22Rv1 (cell line): ENCODE data around the gene RAP1GAP2.

Source experiments
- ZFX ChIP-seq: fragments of 450-650 bp; IDR thresholded peaks from 2 replicates; pipeline ENCODE4 v1.6.1; 2017; ENCODE audit warnings: antibody characterized with exemption, borderline replicate concordance
- TF ChIP-seq, protein P1 (sequence below): fragments of 450-650 bp; IDR thresholded peaks from 2 replicates; pipeline ENCODE4 v1.5.1; 2017; ENCODE audit warnings: mild to moderate bottlenecking

DNA sequence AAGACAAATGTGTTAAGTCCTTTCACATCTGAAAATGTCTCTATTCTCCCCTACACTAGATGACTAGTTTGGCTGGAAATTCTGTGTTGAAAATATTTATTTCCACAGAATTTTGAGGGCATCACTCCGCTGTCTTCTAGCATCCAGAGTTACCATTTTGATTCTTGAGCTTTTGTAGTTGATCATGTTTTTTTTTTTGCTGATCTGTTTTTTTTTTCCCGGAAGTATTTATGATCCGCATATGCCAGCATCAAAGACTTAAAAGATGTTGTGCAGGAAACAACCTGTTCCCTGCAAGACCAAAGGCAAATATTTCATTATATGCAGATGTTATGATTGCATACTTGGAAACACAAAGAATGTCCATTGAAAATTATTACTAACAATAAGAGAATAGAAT, 250.5 kb downstream of the RAP1GAP2 start:
- TF ChIP-seq, protein P1, sequence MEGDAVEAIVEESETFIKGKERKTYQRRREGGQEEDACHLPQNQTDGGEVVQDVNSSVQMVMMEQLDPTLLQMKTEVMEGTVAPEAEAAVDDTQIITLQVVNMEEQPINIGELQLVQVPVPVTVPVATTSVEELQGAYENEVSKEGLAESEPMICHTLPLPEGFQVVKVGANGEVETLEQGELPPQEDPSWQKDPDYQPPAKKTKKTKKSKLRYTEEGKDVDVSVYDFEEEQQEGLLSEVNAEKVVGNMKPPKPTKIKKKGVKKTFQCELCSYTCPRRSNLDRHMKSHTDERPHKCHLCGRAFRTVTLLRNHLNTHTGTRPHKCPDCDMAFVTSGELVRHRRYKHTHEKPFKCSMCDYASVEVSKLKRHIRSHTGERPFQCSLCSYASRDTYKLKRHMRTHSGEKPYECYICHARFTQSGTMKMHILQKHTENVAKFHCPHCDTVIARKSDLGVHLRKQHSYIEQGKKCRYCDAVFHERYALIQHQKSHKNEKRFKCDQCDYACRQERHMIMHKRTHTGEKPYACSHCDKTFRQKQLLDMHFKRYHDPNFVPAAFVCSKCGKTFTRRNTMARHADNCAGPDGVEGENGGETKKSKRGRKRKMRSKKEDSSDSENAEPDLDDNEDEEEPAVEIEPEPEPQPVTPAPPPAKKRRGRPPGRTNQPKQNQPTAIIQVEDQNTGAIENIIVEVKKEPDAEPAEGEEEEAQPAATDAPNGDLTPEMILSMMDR: no peak
- TF ChIP-seq ZFX: no peak
